GM21717 (cell line): ENCODE measurements around the gene AP4M1.

ENCODE experiments used
- ATAC-seq: cut with Tn5 transposase; IDR thresholded peaks from one replicate; pipeline ENCODE4 v1.9.1; 2021; ENCODE audit warnings: mild to moderate bottlenecking, moderate library complexity; ENCODE audit not compliant: unreplicated experiment

The AP4M1 gene

GRCh38 chr7:100107125-100107737 is 5.8 kb downstream of the AP4M1 start:
- ATAC-seq = no peak

- ATAC-seq = no peak
These were observed 6.4 kb downstream of the AP4M1 start for GRCh38 chr7:100107890-100108289.

DNA sequence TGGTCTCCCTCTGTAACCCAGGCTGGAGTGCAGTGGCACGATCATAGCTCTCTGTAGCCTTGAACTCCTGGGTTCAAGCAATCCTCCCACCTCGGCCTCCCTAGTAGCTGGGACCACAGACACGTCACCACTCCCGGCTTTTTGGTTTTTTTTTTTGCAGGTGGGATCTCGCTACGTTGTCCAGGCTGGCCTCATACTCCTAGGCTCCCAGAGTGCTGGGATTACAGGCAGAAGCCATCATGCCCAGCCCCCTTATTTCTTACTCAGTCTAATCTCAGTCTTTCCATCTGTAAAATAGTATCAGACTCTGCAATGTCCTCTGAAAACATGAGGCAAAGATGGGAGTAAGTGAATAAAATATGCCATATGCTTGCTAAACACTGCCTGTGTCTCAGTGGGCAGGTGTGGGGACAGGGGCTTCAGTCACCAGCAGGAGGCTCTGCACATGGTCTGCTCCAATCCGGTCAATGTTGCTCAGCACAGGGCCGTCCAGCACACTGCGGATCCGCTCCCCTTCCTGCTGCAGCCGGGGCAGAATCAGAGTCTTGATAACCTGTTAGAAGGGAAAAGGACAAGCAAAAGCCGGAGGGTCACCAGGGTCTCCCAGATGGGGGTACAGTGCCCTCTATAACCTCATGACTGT is 8.2 kb downstream of the AP4M1 start:
- ATAC-seq = no peak

DNA sequence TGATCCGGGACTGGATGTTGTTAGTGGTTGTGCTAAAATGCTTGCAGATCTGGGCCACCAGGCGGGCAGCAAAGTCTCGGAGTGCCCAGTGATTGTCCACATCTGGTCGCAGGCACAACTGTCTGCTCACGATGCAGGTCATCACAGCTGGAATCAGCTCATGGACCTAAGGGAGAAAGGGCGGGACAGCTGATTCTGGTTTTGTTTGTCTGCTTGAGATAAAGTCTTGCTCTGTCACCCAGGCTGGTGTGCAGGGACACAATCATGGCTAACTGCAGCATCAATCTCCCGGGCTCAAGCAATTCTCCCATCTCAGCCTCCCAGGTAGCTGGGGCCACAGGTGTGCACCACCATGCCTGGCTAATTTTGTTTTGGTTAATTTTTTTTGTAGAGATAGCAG is 9.7 kb downstream of the AP4M1 start:
- ATAC-seq = no peak

- no peak for ATAC-seq
These were observed 10.5 kb downstream of the AP4M1 start for GRCh38 chr7:100111914-100112313.

DNA sequence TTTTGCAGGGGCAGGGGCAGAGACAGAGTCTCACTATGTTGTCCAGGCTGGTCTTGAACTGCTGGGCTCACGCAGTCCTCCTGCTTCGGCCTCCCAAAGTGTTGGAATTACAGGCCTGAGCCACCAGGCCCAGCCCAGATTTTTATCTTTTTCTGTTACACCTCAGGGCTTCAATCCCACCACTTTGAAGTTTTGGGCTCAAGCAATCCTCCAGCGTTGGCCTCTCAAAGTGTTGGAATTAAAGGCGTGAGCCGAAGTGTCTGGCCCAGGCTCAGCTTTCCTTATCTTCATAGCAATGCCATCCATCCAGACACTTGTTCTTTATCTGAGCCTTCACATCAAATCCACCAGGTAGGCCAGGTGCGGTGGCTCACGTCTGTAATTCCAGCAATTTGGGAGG is 13.6 kb downstream of the AP4M1 start:
- no peak for ATAC-seq

- no peak for ATAC-seq
These were observed 17.1 kb downstream of the AP4M1 start for GRCh38 chr7:100118388-100119071.

- peak; percentile 65 for ATAC-seq
These were observed 17.9 kb downstream of the AP4M1 start, which contains the start of the genes CNPY4 and TAF6 for GRCh38 chr7:100119072-100119969. TSS of gene CNPY4 (plus strand) at chr7:100119634. CDS start at chr7:100119745, 111 bp downstream. TSS of gene TAF6 (minus strand) at chr7:100119358. CDS start at chr7:100114209, 5,149 bp downstream.

- no peak for ATAC-seq
These were observed 18.7 kb downstream of the AP4M1 start for GRCh38 chr7:100119970-100120732.

DNA sequence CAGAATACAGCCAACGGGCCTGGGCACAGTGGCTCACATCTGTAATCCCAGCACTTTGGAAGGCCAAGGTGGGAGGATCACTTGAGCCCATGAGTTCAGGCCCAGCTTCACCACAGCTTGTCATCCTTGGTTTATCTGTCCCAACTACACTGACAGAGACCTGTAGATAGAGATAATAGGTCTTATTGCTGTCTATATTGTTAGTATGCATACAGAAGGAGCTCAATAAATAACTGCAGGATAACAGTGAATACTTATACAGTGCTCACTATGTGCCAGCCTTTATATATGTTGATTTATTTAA is 19.2 kb downstream of the AP4M1 start:
- no peak for ATAC-seq

DNA sequence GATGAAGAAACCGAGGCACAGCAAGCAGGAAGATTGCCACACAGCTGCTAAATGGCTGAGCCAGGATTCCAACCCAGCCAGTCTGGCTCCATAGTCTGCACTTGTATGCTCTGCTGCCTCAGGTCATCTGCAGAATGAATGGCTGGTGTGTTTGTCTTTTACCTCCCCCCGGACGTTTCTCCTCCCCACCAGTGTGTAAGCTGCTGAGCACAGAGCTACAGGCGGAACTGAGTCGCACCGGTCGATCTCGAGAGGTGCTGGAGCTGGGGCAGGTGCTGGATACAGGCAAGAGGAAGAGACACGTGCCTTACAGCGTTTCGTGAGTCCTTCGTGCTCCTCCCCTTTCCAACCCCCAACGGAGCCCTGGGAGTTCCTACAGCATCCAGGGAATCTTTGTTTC is 20.6 kb downstream of the AP4M1 start:
- no peak for ATAC-seq

- no peak for ATAC-seq
These were observed 21.1 kb downstream of the AP4M1 start for GRCh38 chr7:100122568-100122967.

- ATAC-seq = no peak
These were observed 23.1 kb downstream of the AP4M1 start for GRCh38 chr7:100124301-100125230.

DNA sequence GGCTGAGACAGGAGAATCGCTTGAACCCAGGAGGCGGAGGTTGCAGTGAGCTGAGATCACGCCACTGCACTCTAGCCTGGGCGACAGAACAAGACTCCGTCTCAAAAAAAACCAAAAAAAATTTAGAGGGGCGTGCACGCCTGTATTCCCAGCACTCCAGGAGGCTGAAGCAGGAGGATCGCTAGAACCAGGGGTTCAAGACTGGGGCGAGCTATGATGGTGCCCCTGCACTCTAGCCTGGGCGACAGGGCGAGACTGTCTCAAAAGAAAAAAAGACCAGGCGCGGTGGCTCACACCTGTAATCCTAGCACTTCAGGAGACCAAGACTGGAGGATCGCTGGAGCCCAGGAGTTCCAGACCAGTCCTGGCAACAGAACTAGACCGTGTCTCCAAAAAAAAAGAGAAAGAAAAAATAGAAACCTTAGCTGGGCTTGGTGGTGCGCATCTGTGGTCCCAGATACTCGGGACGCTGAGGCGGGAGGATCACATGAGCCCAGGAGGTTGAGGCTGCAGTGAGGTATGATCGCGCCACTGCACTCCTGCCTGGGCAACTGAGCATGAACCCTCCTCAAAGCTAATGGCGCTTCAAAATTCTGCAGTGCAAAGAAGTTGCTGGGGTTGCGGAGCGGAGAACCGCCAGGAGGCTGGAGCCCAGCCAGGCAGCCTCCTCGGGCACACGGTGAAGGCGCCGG is 24.9 kb downstream of the AP4M1 start:
- peak; percentile 21 for ATAC-seq

- ATAC-seq = peak; percentile 69
These were observed 25.8 kb downstream of the AP4M1 start, which contains the start of gene MBLAC1 for GRCh38 chr7:100126931-100127865. TSS of gene MBLAC1 (plus strand) at chr7:100126967. CDS start at chr7:100127396, 429 bp downstream.

DNA sequence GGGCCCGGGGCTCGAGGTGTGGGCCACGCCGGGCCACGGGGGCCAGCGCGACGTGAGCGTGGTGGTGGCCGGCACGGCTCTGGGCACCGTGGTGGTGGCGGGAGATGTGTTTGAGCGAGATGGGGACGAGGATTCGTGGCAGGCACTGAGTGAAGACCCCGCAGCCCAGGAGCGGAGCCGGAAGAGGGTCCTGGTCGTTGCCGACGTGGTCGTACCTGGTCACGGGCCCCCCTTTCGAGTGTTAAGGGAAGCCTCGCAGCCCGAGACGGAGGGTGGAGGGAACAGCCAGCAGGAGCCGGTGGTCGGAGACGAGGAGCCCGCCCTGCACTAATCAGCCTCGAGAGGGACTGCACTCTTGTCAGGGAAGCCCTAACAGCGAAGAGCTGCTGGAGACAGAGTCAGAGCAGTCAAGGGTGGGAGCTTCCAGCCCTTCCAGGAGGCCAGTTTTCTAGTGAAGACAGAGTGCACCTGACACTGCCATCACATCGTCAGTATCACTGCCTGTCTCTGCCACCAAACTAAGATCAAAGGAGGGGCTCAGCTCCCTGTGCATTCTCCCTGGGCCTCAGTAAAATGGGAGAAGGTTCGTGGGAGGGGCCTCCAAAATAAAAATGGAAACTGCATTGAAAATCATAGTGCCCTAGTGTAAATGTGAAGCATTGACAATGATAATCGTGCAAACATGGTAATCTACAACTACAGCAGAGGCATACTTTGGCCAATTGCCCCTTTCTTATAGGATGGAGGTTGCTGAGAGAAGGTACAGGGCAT is 26.6 kb downstream of the AP4M1 start:
- ATAC-seq = no peak

GRCh38 chr7:100128637-100128963 is 27.2 kb downstream of the AP4M1 start:
- ATAC-seq = no peak
